ENCODE measurements around the gene LILRB3. TPM values are rescaled to one million over a fixed set of nuclear protein-coding genes. Genes with fewer than 3 reads are reported as not detected.

LILRB3 gene
- total and polyA plus RNA-seq, 2 donors (not counting 1 experiment from before 2014, with no cell fraction given), result not detected

- Histone ChIP-seq H3K27me3 (ENCODE audit: control insufficient read depth, insufficient read depth, low read length) (no peaks in the 10 kb centered on the region), H3K9ac (ENCODE audit: insufficient read depth, low read length) (no peak overlapping the region), H3K9me3 (ENCODE audit: control insufficient read depth, insufficient read depth, low read depth, low read length) (no peaks in the 10 kb centered on the region), H3K4me2 (ENCODE audit: extremely low read depth, insufficient read depth, low read length) (no peak overlapping the region), H3K4me3 (replicated peaks in 1 of 4; ENCODE audit: control extremely low read depth in 1 of 4, insufficient read depth in 1 of 4, low read depth in 3 of 4, low read length in 4 of 4) (no peak overlapping the region), H3K4me1 (ENCODE audit: control insufficient read depth, extremely low read depth, insufficient read depth, low read length) (no peaks in the 10 kb centered on the region), H3K36me3 (ENCODE audit: control insufficient read depth, insufficient read depth, low read length) (no peaks in the 10 kb centered on the region), H3K27ac (ENCODE audit: insufficient read depth, low read length) (no peak overlapping the region), H2AFZ (ENCODE audit: low read length) (no peak overlapping the region), H4K20me1 (ENCODE audit: control insufficient read depth, extremely low read depth, insufficient read depth, low read length) (no peaks in the 10 kb centered on the region), H3K79me2 (ENCODE audit: control insufficient read depth, insufficient read depth, low read length) (no peaks in the 10 kb centered on the region)
- peak; percentile 67 to 83 for DNase-seq (ENCODE audit: low read depth in 2 of 2)
- no peak for TF ChIP-seq EZH2 (IDR thresholded peaks at IDR 0.05; ENCODE audit: low read length, missing control alignments)
- peak; percentile 79 to 85 for TF ChIP-seq CTCF (conservative IDR thresholded peaks at IDR 0.05 in 1 of 2, IDR thresholded peaks at IDR 0.05 in 1 of 2; ENCODE audit: low read depth in 1 of 2, low read length in 2 of 2)
Measured at GRCh38 chr19:54168174-54168917, 54.5 kb downstream of the LILRB3 start.

Other genes starting within 250 kb of the LILRB3 start
- gene CACNG6, start 231.4 kb downstream of the LILRB3 start, total RNA-seq, result under 0.01 TPM in 1 of 2 replicates, not detected in the other
- gene CACNG6, start 231.4 kb downstream of the LILRB3 start, polyA plus RNA-seq, result 0.06 TPM in 1 of 2 replicates, not detected in the other
- gene VSTM1, start 159.1 kb downstream of the LILRB3 start, total RNA-seq, result not detected in 2 replicates
- gene VSTM1, start 159.1 kb downstream of the LILRB3 start, polyA plus RNA-seq, result not detected in 2 replicates
- not detected in 2 replicates for gene TARM1, start 141.6 kb downstream of the LILRB3 start, total RNA-seq
- gene TARM1, start 141.6 kb downstream of the LILRB3 start, polyA plus RNA-seq, result not detected in 2 replicates
- under 0.01 and 0.51 TPM in 2 replicates for gene OSCAR, start 122.2 kb downstream of the LILRB3 start, total RNA-seq
- 0.14 and 0.15 TPM in 2 replicates for gene OSCAR, start 122.2 kb downstream of the LILRB3 start, polyA plus RNA-seq
- 10.3 and 22.8 TPM in 2 replicates for gene NDUFA3, start 120.2 kb downstream of the LILRB3 start, total RNA-seq
- gene NDUFA3, start 120.2 kb downstream of the LILRB3 start, polyA plus RNA-seq, result 35.4 and 35.9 TPM in 2 replicates
- gene TFPT, start 107.3 kb downstream of the LILRB3 start, total RNA-seq, result 16.7 and 19.2 TPM in 2 replicates
- 9.0 and 10.8 TPM in 2 replicates for gene TFPT, start 107.3 kb downstream of the LILRB3 start, polyA plus RNA-seq
- 43.4 and 45.2 TPM in 2 replicates for gene PRPF31, start 107.3 kb downstream of the LILRB3 start, total RNA-seq
- gene PRPF31, start 107.3 kb downstream of the LILRB3 start, polyA plus RNA-seq, result 48.7 and 68.3 TPM in 2 replicates
- gene CNOT3, start 85.2 kb downstream of the LILRB3 start, total RNA-seq, result 6.2 and 10.4 TPM in 2 replicates
- 10.7 and 19.5 TPM in 2 replicates for gene CNOT3, start 85.2 kb downstream of the LILRB3 start, polyA plus RNA-seq
- 6.7 and 7.3 TPM in 2 replicates for gene LENG1, start 63.3 kb downstream of the LILRB3 start, total RNA-seq
- gene LENG1, start 63.3 kb downstream of the LILRB3 start, polyA plus RNA-seq, result 3.2 and 3.5 TPM in 2 replicates
- 0.26 and 0.33 TPM in 2 replicates for gene TMC4, start 49.8 kb downstream of the LILRB3 start, total RNA-seq
- 0.25 and 0.59 TPM in 2 replicates for gene TMC4, start 49.8 kb downstream of the LILRB3 start, polyA plus RNA-seq
- gene MBOAT7, start 33.4 kb downstream of the LILRB3 start, total RNA-seq, result 25.2 and 41.1 TPM in 2 replicates
- 28.6 and 42.0 TPM in 2 replicates for gene MBOAT7, start 33.4 kb downstream of the LILRB3 start, polyA plus RNA-seq
- gene TSEN34, start 31.7 kb downstream of the LILRB3 start, total RNA-seq, result 57.8 and 61.6 TPM in 2 replicates
- 22.5 and 30.5 TPM in 2 replicates for gene TSEN34, start 31.7 kb downstream of the LILRB3 start, polyA plus RNA-seq
- gene RPS9, start 22.1 kb downstream of the LILRB3 start, total RNA-seq, result 2,583 and 2,622 TPM in 2 replicates
- 1,242 and 1,509 TPM in 2 replicates for gene RPS9, start 22.1 kb downstream of the LILRB3 start, polyA plus RNA-seq
- gene LILRA6, start 19.8 kb upstream of the LILRB3 start, total RNA-seq, result not detected in 2 replicates
- gene LILRA6, start 19.8 kb upstream of the LILRB3 start, polyA plus RNA-seq, result not detected in 2 replicates
- not detected in 2 replicates for gene LILRB5, start 34.3 kb upstream of the LILRB3 start, total RNA-seq
- gene LILRB5, start 34.3 kb upstream of the LILRB3 start, polyA plus RNA-seq, result not detected in 2 replicates
- not detected in 2 replicates for gene LILRB2, start 58.1 kb upstream of the LILRB3 start, total RNA-seq
- gene LILRB2, start 58.1 kb upstream of the LILRB3 start, polyA plus RNA-seq, result not detected in 2 replicates
- not detected in 2 replicates for gene LILRA5, start 90.2 kb upstream of the LILRB3 start, total RNA-seq
- gene LILRA5, start 90.2 kb upstream of the LILRB3 start, polyA plus RNA-seq, result not detected in 2 replicates
- not detected in 2 replicates for gene LILRA4, start 116.2 kb upstream of the LILRB3 start, total RNA-seq
- not detected in 2 replicates for gene LILRA4, start 116.2 kb upstream of the LILRB3 start, polyA plus RNA-seq
- not detected in 2 replicates for gene LAIR1, start 141.9 kb upstream of the LILRB3 start, total RNA-seq
- not detected in 2 replicates for gene LAIR1, start 141.9 kb upstream of the LILRB3 start, polyA plus RNA-seq
- gene TTYH1, start 192.5 kb upstream of the LILRB3 start, total RNA-seq, result not detected in 2 replicates
- not detected in 2 replicates for gene TTYH1, start 192.5 kb upstream of the LILRB3 start, polyA plus RNA-seq
- gene LENG8, start 226.2 kb upstream of the LILRB3 start, total RNA-seq, result 20.8 and 32.4 TPM in 2 replicates
- 11.0 and 12.7 TPM in 2 replicates for gene LENG8, start 226.2 kb upstream of the LILRB3 start, polyA plus RNA-seq
- 14.6 and 16.7 TPM in 2 replicates for gene LENG9, start 240.8 kb upstream of the LILRB3 start, total RNA-seq
- 0.46 and 0.84 TPM in 2 replicates for gene LENG9, start 240.8 kb upstream of the LILRB3 start, polyA plus RNA-seq